Measurements from ENCODE around the gene ATG2B. TPM values are rescaled to one million over a fixed set of nuclear protein-coding genes. Genes with fewer than 3 reads are reported as not detected.

ATG2B gene
- total and polyA plus RNA-seq, 2 of the 4 experiments (the other 2 are of a cell fraction) = 6.9 to 22.0 TPM

- Histone ChIP-seq H3K18ac (ENCODE audit: low read depth, low read length) (no peak overlapping the region), H4K20me1 (ENCODE audit: insufficient read depth, low read length) (no peaks in the 10 kb centered on the region), H2AK9ac (replicated peaks; ENCODE audit: low read depth, low read length, poor library complexity) (no peak overlapping the region), H3K9me1 (ENCODE audit: insufficient read depth, low read length) (no peaks in the 10 kb centered on the region), H3K4me1 (ENCODE audit: control insufficient read depth, insufficient read depth, low read length) (no peaks in the 10 kb centered on the region), H3K4me2 (ENCODE audit: low read depth, low read length) (no peak overlapping the region), H3K4ac (ENCODE audit: low read depth, low read length) (no peak overlapping the region), H3K9me3 (ENCODE audit: control insufficient read depth, insufficient read depth, low read length) (no peaks in the 10 kb centered on the region), H2BK5ac (ENCODE audit: low read depth, low read length, poor library complexity, severe bottlenecking) (no peak overlapping the region), H4K5ac (ENCODE audit: low read depth, low read length) (no peak overlapping the region), H3K23ac (ENCODE audit: low read depth, low read length) (no peak overlapping the region), H3K27ac (ENCODE audit: insufficient read depth, low read length) (no peak overlapping the region), H4K8ac (ENCODE audit: low read depth in 2 of 2, low read length in 2 of 2) (no peak overlapping the region), H2BK120ac (ENCODE audit: low read depth, low read length) (no peak overlapping the region), H3K36me3 (ENCODE audit: control insufficient read depth, insufficient read depth, low read length) (peaks cover 21% of the 10 kb centered on the region), H3K9ac (ENCODE audit: low read depth, low read length) (no peak overlapping the region), H3K79me1 (ENCODE audit: low read depth in 1 of 2, low read length in 2 of 2) (no peaks in the 10 kb centered on the region), H2AK5ac (ENCODE audit: low read depth, low read length) (no peak overlapping the region), H3K27me3 (ENCODE audit: control insufficient read depth, insufficient read depth, low read length) (no peaks in the 10 kb centered on the region), H2BK20ac (ENCODE audit: low read depth, low read length) (no peak overlapping the region), H2AFZ (replicated peaks; ENCODE audit: low read length, poor library complexity) (no peak overlapping the region), H4K91ac (ENCODE audit: insufficient read depth, low read depth, low read length) (no peak overlapping the region), H3K56ac (ENCODE audit: extremely low read depth, insufficient read depth, low read length) (no peak overlapping the region), H3K4me3 (ENCODE audit: insufficient read depth, low read depth, low read length) (no peak overlapping the region), H3K14ac (replicated peaks; ENCODE audit: low read depth, low read length) (no peak overlapping the region), H2BK15ac (ENCODE audit: low read depth, low read length) (no peak overlapping the region)
- TF ChIP-seq FOS (IDR thresholded peaks at IDR 0.05; ENCODE audit: low read depth, low read length) = no peak
- TF ChIP-seq RAD21 (IDR thresholded peaks at IDR 0.05; ENCODE audit: low read length) = no peak
- no peak for TF ChIP-seq CHD1 (IDR thresholded peaks at IDR 0.05; ENCODE audit: low read depth, low read length)
- TF ChIP-seq MXI1 (IDR thresholded peaks at IDR 0.05; ENCODE audit: borderline replicate concordance, low read depth, low read length) = no peak
- no peak for TF ChIP-seq SMC3 (IDR thresholded peaks at IDR 0.05; ENCODE audit: low read depth, low read length)
- TF ChIP-seq RFX5 (IDR thresholded peaks at IDR 0.05; ENCODE audit: low read depth, low read length) = no peak
- TF ChIP-seq POLR2A (IDR thresholded peaks at IDR 0.05; ENCODE audit: low read depth, low read length) = no peak
- TF ChIP-seq CEBPB (IDR thresholded peaks at IDR 0.05; ENCODE audit: low read depth, low read length) = no peak
- 93% methylated on average over 3 of the region's 6 CpGs; no CpG with 5 or more reads in 1 of the 2 experiments for WGBS, 2 experiments (ENCODE audit: extremely low coverage in 2 of 2, insufficient read length in 1 of 2)
- ATAC-seq (ENCODE audit: low read depth) = no peak
- ChIA-PET POLR2A (ENCODE audit: unreplicated experiment) (no interaction called here), CTCF (no interaction called here)
- in situ Hi-C loops (cut with MboI; ENCODE audit: low sequenced_read_pairs) = no loop called here
- intact Hi-C loops (cut with micrococcal nuclease) = no loop called here
- no TSS peak for BruUV-seq (replicated peaks)
- no peak for DNase-seq
- dilution Hi-C loops (cut with HindIII; ENCODE audit: low sequenced_read_pairs, unreplicated experiment) = no loop called here
Observed at GRCh38 chr14:96310906-96311305, 52.2 kb downstream of the ATG2B start.

All from IMR-90 (cell line).